ENCODE measurements around the gene PBXIP1.

DNA sequence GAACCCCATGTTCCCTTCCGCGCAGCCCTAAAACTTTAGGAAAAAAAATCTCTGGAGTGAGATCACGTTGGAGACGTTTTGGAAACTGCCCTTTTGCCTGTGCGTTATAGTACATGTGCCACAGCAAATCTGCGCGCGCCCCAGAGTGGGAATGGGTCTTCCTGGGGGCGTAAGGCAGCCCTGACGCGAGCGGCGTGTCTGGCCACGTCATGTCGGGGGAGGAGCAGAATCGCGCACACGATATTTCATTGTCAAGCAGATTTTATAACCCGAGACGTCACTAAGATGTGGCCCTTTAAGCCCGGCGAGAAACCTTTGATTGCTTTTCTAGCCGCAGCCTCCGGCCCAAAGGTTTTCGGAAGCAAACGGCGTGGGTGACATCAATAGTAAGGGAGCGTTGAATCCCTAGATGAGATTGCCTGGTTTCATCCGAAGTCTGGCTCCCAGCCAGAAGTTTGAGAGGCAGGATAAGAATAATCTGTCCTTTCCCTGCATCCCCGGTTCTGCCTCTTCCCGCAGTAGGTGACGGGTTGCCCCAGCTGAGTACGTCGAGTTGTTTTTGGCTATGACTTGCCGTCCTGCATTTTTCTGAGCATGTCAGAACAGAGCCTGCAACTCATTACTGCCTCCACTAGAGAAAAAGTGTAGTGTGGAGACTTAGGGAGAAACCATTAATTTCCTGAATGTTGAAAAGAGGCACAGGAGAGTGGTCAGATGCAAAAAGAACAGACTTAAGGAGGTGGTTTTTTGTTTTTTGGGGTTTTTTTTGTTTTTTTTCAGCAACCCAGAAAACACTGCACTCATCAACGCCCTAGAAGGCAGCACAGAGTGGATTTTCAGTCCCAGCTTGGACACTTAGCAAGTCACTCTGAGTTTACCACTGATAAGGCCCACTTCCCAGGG is 18.6 kb downstream of the PBXIP1 start:
- TF ChIP-seq, protein P1, sequence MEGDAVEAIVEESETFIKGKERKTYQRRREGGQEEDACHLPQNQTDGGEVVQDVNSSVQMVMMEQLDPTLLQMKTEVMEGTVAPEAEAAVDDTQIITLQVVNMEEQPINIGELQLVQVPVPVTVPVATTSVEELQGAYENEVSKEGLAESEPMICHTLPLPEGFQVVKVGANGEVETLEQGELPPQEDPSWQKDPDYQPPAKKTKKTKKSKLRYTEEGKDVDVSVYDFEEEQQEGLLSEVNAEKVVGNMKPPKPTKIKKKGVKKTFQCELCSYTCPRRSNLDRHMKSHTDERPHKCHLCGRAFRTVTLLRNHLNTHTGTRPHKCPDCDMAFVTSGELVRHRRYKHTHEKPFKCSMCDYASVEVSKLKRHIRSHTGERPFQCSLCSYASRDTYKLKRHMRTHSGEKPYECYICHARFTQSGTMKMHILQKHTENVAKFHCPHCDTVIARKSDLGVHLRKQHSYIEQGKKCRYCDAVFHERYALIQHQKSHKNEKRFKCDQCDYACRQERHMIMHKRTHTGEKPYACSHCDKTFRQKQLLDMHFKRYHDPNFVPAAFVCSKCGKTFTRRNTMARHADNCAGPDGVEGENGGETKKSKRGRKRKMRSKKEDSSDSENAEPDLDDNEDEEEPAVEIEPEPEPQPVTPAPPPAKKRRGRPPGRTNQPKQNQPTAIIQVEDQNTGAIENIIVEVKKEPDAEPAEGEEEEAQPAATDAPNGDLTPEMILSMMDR (IDR thresholded peaks at IDR 0.05): peak in 7 of 12 donors; percentile 19 to 43 (median 28)
- TF ChIP-seq POLR2A (IDR thresholded peaks at IDR 0.05): peak; percentile 22 to 58

Data from heart left ventricle (tissue), 13 donors.